AG09309 (cell line): ENCODE data around the gene FOXN3.

Experiments used
- DNase-seq: peaks from one replicate; pipeline ENCODE4 v3.0.0-alpha.2; 2010; ENCODE audit warnings: low read depth
- H3K4me3 ChIP-seq: 2 replicates; pipeline ENCODE4 v1.5.1; 2011; ENCODE audit warnings: mild to moderate bottlenecking, low read depth, low read length, moderate library complexity; ENCODE audit not compliant: control insufficient read depth
- CTCF ChIP-seq: IDR thresholded peaks from 2 replicates; pipeline ENCODE4 v1.5.1; 2011; ENCODE audit warnings: mild to moderate bottlenecking, low read depth, low read length, inconsistent platforms; ENCODE audit not compliant: insufficient read depth, control insufficient read depth; ENCODE audit errors: missing control alignments

FOXN3 gene

GRCh38 chr14:89411976-89412375, 5.1 kb downstream of the FOXN3 start:
- DNase-seq = no peak
- no peak for TF ChIP-seq CTCF
- no peak overlapping the region for H3K4me3 ChIP-seq

- H3K4me3 ChIP-seq = no peak overlapping the region
- no peak for TF ChIP-seq CTCF
- DNase-seq = no peak
Observed at GRCh38 chr14:89409961-89410360, 7.1 kb downstream of the FOXN3 start.

GRCh38 chr14:89408907-89409700, 7.9 kb downstream of the FOXN3 start:
- TF ChIP-seq CTCF = no peak
- H3K4me3 ChIP-seq = no peak overlapping the region
- no peak for DNase-seq

GRCh38 chr14:89407856-89408255, 9.2 kb downstream of the FOXN3 start:
- DNase-seq = no peak
- no peak for TF ChIP-seq CTCF
- H3K4me3 ChIP-seq = no peak overlapping the region

- H3K4me3 ChIP-seq = no peak overlapping the region
- DNase-seq = no peak
- TF ChIP-seq CTCF = no peak
Observed at GRCh38 chr14:89406941-89407340, 10.1 kb downstream of the FOXN3 start.

- H3K4me3 ChIP-seq = no peak overlapping the region
- DNase-seq = no peak
- TF ChIP-seq CTCF = no peak
Observed at GRCh38 chr14:89406361-89406760, 10.7 kb downstream of the FOXN3 start.
